Activated T-helper 2 cell treated with anti-CD3 and anti-CD28 coated beads, Interferon-gamma antibody, Interleukin-2, Interleukin-4, amounts not matched to agents 10 μg/mL and 5 μg/mL and 100 μg/mL, durations not matched to agents 14 hours and 24 hours and 36 hours (primary cell): ENCODE results near the gene TMEM156. TPM values are rescaled to one million over a fixed set of nuclear protein-coding genes. Genes with fewer than 3 reads are reported as not detected.

Experiments used
- DNase-seq: peaks from one replicate; pipeline ENCODE4 v3.0.0; 2021; ENCODE audit warnings: low spot score
- H3K27ac Mint-ChIP-seq: one replicate; pipeline ENCODE4 v1.8.0; 2021; ENCODE audit warnings: mixed read lengths
- H3K27me3 Mint-ChIP-seq: one replicate; pipeline ENCODE4 v1.8.0; 2021; ENCODE audit warnings: low read depth, mixed read lengths
- H3K36me3 Mint-ChIP-seq: one replicate; pipeline ENCODE4 v1.8.0; 2021; ENCODE audit warnings: low read depth, mixed read lengths
- H3K4me1 Mint-ChIP-seq: one replicate; pipeline ENCODE4 v1.8.0; 2021; ENCODE audit warnings: low read depth, mixed read lengths
- H3K4me3 Mint-ChIP-seq: one replicate; pipeline ENCODE4 v1.8.0; 2021; ENCODE audit warnings: low read depth, mild to moderate bottlenecking, moderate library complexity, mixed read lengths
- H3K9me3 Mint-ChIP-seq: one replicate; pipeline ENCODE4 v1.8.0; 2021; ENCODE audit warnings: mixed read lengths
- intact Hi-C: fragments of 100-400 bp; cut with micrococcal nuclease; formaldehyde crosslinking; loops from one replicate; pipeline ENCODE4 v1.15.1; 2023
- total RNA-seq: library from RNA; stranded (reverse); gene quantifications from 2 replicates; pipeline ENCODE4 v1.2.3, GENCODE V29; 2022

TMEM156 gene, protein sequence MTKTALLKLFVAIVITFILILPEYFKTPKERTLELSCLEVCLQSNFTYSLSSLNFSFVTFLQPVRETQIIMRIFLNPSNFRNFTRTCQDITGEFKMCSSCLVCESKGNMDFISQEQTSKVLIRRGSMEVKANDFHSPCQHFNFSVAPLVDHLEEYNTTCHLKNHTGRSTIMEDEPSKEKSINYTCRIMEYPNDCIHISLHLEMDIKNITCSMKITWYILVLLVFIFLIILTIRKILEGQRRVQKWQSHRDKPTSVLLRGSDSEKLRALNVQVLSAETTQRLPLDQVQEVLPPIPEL
- total RNA-seq = 17.6 and 17.8 TPM in 2 replicates

DNA sequence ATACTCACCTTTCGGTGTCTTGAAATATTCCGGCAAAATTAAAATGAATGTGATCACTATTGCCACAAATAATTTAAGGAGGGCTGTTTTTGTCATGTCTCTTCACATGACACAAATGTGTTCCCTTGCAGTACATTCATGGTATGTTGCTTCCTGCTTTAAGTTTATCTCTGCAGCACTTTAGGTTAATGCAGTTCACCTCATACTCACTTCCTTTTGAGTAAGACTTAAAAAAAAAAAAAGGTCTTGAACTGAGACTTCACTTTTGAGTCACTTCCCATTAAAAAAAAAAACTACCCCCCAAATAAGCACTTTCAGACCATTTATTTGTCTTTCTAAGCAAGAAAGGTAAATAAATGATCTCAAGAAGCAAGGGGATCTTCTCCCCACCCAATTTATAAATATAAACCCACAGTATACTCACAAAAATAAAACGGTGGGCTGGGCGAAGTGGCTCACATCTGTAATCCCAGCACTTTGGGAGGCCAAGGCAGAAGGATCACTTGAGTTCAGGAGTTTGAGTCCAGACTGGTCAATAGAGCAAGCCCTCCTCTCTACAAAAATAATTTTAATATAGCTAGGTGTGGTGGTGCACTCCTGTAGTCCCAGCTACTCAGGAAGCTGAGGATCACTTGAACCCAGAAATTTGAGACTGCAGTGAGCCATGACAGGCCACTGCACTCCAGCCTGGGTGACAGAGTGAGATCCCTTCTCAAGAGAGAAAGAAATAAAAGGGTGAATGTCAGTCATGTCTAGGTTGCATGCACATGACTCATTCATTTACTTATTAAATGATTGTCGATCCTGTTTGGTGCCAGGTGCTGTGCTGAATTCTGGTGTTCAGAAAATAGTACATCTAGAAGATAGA, at the start of gene TMEM156:
TSS of gene TMEM156 (minus strand) at position 192 of the 868 bp plus-strand sequence. CDS start at position 96, 96 bp downstream.
- H3K36me3 Mint-ChIP-seq = no peaks in the 10 kb centered on the region
- peak within 1 kb of the TSS; percentile 86 for H3K4me3 Mint-ChIP-seq
- peak within 1 kb of the TSS; percentile 80 for H3K27ac Mint-ChIP-seq
- peaks cover 45% of the 10 kb centered on the region for H3K4me1 Mint-ChIP-seq
- no peaks in the 10 kb centered on the region for H3K27me3 Mint-ChIP-seq
- H3K9me3 Mint-ChIP-seq = no peaks in the 10 kb centered on the region
- intact Hi-C loops = loop anchor here (1.0 to 10.0 kb wide), 7 partner anchors 12 to 898 kb away; no protein-coding TSS in a partner anchor
- DNase-seq = no peak

DNA sequence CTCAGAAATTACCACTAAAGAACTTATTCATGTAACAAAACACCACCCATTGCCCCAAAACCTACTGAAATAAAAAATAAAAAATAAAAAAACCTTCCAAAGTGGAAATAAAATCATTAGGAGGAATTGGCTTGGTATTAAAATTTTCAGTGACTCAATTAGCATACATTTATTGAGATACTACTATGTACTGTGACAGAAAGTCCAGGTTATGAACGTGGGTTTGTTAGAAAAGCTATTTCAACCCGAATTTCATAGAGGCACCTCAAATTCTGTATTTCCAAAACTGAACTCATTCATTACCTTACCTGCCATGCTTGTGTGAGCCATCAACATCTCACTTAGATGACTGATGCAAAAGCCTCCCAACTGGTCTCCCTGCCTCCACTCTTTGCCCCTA, 46.6 kb upstream of the TMEM156 start:
- Mint-ChIP-seq H3K4me1 (no peaks in the 10 kb centered on the region), H3K27ac (no peak overlapping the region), H3K9me3 (no peaks in the 10 kb centered on the region), H3K27me3 (no peaks in the 10 kb centered on the region), H3K4me3 (no peak overlapping the region), H3K36me3 (peaks cover 66% of the 10 kb centered on the region)
- intact Hi-C loops = no loop called here
- no peak for DNase-seq

DNA sequence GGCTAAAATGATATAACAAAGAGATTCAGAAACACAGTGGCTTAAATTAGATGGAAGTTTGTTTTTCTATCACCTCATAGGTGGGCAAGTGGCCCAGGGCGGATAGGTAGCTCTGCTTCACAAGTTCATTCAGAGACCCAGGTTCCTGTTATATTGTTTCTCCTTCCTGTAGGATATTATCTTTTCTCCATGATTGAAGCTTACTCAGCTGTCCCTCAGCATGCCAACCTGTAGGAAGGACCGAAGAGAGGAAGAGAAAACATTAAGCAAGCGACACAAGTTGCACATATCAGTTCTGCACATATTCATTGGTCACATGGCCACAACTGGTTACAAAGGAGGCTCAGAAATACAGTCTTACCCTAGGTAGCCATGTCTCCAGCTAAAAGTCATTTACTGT, 36.7 kb upstream of the TMEM156 start:
- intact Hi-C loops = no loop called here
- Mint-ChIP-seq H3K4me3 (no peak overlapping the region), H3K4me1 (peaks cover 19% of the 10 kb centered on the region), H3K27me3 (no peaks in the 10 kb centered on the region), H3K27ac (no peak overlapping the region), H3K9me3 (no peaks in the 10 kb centered on the region), H3K36me3 (peaks cover 14% of the 10 kb centered on the region)
- no peak for DNase-seq

DNA sequence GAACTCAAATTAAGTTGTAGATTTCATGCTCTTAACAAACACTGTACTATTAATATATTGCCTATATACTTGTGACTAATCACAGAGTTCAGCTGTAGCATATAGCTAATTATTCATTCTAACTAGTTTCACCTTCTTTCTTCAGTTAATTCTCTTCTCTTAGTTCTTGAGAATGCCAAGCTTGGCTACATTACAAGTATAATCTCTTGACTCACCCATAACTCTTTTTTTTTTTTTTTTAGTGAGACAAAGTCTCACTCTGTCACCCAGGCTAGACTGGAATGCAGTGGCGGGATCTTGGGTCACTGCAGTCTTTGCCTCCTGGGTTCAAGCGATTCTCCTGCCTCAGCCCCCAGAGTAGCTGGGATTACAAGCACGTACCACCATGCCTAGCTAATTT, 35.2 kb upstream of the TMEM156 start:
- Mint-ChIP-seq H3K9me3 (no peaks in the 10 kb centered on the region), H3K27me3 (no peaks in the 10 kb centered on the region), H3K27ac (no peak overlapping the region), H3K4me1 (peaks cover 23% of the 10 kb centered on the region), H3K36me3 (peaks cover 14% of the 10 kb centered on the region), H3K4me3 (no peak overlapping the region)
- no peak for DNase-seq
- intact Hi-C loops = no loop called here

DNA sequence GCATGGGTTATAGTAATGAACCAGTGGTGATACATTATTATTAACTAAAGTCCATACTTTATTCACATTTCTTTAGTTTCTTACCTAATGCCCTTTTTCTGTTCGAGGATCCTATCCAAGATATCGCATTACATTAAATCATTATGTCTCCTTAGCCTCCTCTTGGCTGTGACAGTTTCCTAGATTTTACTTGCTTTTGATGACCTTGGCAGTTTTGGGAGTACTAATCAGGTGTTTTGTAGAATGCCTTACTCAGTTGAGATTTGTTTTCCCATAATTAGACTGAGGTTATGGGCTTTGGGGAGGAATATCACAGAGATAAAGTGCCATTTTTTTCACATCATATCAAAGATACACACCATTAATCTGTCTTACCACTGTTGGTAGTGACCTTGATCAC, 34.8 kb upstream of the TMEM156 start:
- no peak for DNase-seq
- no peak overlapping the region for H3K4me3 Mint-ChIP-seq
- H3K27me3 Mint-ChIP-seq = no peaks in the 10 kb centered on the region
- intact Hi-C loops = no loop called here
- no peak overlapping the region for H3K27ac Mint-ChIP-seq
- H3K36me3 Mint-ChIP-seq = peaks cover 14% of the 10 kb centered on the region
- no peaks in the 10 kb centered on the region for H3K9me3 Mint-ChIP-seq
- peaks cover 25% of the 10 kb centered on the region for H3K4me1 Mint-ChIP-seq

DNA sequence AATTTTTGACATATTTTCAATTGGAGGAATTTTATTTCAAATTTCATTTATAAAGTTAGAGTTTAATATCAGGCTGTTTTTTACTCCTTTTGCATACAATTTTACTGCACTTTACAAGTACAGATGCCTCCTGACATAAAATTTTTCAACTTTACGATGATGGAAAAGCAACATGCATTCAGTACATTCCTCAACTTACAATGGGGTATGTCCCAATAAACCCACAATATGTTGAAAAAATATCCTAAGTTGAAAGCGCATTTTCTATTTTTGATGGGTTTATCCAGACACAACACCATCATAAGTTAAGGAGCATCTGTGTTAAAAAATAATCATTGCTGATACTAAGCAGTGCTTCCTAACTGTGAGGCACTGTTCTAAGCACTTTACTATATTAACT, 34.2 kb upstream of the TMEM156 start:
- H3K4me3 Mint-ChIP-seq = no peak overlapping the region
- H3K36me3 Mint-ChIP-seq = peaks cover 14% of the 10 kb centered on the region
- H3K4me1 Mint-ChIP-seq = peaks cover 29% of the 10 kb centered on the region
- H3K9me3 Mint-ChIP-seq = no peaks in the 10 kb centered on the region
- DNase-seq = no peak
- no peak overlapping the region for H3K27ac Mint-ChIP-seq
- H3K27me3 Mint-ChIP-seq = no peaks in the 10 kb centered on the region
- intact Hi-C loops = no loop called here

DNA sequence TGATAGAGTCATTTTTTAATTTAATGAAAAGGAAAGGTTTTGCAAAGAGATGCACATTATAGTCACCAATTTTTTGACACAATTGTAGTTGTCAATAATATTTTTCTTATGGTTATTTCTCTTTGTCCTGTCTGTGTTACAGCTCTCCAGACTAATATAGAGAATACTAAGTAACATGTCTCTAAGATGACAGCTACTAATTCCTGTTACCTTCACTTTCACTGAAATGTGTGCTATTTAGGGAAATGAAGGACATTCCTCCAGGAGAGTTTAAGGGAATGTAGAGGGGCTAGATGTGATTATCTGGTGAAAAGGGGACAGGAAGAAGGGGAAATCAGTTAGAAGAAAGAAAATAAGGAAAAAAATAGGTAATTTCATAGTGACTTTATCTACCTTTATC, 31.2 kb upstream of the TMEM156 start:
- peaks cover 7% of the 10 kb centered on the region for H3K36me3 Mint-ChIP-seq
- H3K27ac Mint-ChIP-seq = no peak overlapping the region
- H3K27me3 Mint-ChIP-seq = no peaks in the 10 kb centered on the region
- intact Hi-C loops = no loop called here
- DNase-seq = no peak
- H3K4me1 Mint-ChIP-seq = peaks cover 29% of the 10 kb centered on the region
- no peaks in the 10 kb centered on the region for H3K9me3 Mint-ChIP-seq
- H3K4me3 Mint-ChIP-seq = no peak overlapping the region

DNA sequence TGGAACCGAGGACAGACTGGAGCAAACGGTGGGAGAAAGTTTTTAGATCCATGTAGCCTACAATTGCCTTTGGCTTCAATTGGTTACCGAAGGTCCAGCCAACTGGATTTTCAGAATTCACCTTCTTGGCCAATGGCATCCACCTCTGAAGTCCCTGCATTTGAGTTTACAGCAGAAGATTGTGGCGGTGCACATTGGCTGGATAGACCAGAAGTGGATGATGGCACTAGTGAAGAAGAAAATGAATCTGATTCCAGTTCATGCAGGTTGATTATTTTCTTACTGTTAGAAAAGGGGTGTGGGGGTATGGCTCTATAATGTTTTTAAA, 30.5 kb upstream of the TMEM156 start:
- H3K27me3 Mint-ChIP-seq = no peaks in the 10 kb centered on the region
- no peak overlapping the region for H3K27ac Mint-ChIP-seq
- intact Hi-C loops = no loop called here
- peaks cover 3% of the 10 kb centered on the region for H3K36me3 Mint-ChIP-seq
- H3K9me3 Mint-ChIP-seq = no peaks in the 10 kb centered on the region
- DNase-seq = no peak
- no peak overlapping the region for H3K4me3 Mint-ChIP-seq
- peaks cover 23% of the 10 kb centered on the region for H3K4me1 Mint-ChIP-seq

DNA sequence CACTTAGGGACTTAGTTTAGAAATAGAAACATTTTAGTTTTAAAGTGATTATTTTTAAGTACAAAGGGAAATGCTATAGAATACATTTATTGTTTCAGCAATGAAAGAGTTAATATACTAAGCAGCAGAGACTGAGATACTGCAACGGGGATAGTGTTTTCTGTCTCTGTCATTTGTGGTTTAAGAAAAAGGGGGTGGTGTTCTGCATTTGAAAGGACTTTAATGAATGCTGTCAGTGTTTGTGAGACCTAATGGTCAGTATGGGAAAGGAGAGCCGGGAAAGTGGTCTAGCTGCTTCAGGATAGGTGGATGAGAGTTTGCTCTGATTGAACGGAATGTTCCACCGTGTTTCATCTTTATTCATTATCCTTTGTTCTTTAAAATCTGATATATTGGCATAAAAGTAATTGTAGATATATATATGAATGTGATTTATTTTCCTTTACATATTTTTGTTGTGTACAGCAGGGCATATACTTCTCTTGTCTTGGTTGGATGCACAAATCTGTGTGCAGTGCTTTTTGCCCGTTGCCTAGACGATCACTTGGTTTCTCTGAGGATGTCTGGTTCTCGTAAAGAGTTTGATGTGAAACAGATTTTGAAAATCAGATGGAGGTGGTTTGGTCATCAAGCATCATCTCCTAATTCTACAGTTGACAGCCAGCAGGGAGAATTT, 30.0 kb upstream of the TMEM156 start, which contains the start of gene KLHL5:
TSS of gene KLHL5 (plus strand) at position 139 of the 676 bp plus-strand sequence. CDS start at position 560, 421 bp downstream.
- no peak within 1 kb of the TSS for H3K27ac Mint-ChIP-seq
- peaks cover 3% of the 10 kb centered on the region for H3K36me3 Mint-ChIP-seq
- H3K4me3 Mint-ChIP-seq = no peak within 1 kb of the TSS
- peaks cover 20% of the 10 kb centered on the region for H3K4me1 Mint-ChIP-seq
- no peaks in the 10 kb centered on the region for H3K27me3 Mint-ChIP-seq
- DNase-seq = no peak
- H3K9me3 Mint-ChIP-seq = no peaks in the 10 kb centered on the region
- intact Hi-C loops = no loop called here

DNA sequence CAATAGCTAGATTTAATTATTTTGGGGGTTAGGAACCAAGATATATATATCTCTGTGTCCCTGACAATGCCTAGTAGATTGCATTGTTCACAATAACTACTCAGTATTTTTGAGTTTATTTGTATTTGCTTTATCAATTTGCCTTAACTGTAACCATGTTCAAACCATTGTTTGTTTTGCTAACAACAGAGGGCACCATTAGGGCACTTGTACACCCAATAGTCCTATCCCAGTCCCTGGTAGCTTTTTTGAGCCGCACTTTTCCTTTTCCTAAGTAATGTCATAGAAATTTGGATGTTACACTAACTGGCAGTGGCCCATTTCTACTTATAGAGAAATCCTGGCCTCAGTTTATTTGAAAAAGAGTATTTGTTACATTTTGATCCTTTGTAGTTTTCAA, 29.2 kb upstream of the TMEM156 start:
- H3K4me1 Mint-ChIP-seq = peaks cover 21% of the 10 kb centered on the region
- H3K27me3 Mint-ChIP-seq = no peaks in the 10 kb centered on the region
- peaks cover 3% of the 10 kb centered on the region for H3K36me3 Mint-ChIP-seq
- H3K4me3 Mint-ChIP-seq = no peak overlapping the region
- DNase-seq = no peak
- no peak overlapping the region for H3K27ac Mint-ChIP-seq
- no peaks in the 10 kb centered on the region for H3K9me3 Mint-ChIP-seq
- intact Hi-C loops = no loop called here

DNA sequence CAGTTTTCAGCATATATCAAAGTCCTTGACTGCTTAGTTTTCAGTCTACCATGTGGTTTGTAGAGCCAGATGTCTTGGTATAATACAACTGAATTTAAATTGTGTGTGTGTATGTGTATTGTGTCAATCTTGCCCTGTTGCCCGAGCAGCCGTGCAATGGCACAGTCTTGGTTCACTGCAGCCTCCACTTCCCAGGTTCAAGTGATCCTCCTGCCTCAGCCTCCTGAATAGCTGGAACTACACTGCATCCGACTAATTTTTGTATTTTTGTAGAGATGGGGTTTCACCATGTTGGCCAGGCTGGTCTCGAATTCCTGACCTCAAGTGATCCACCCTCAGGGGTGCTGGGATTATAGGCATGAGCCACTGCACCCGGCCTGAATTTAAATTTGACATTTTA, 23.8 kb upstream of the TMEM156 start:
- Mint-ChIP-seq H3K4me3 (no peak overlapping the region), H3K36me3 (no peaks in the 10 kb centered on the region), H3K27ac (no peak overlapping the region), H3K27me3 (no peaks in the 10 kb centered on the region), H3K4me1 (peaks cover 21% of the 10 kb centered on the region), H3K9me3 (no peaks in the 10 kb centered on the region)
- DNase-seq = no peak
- intact Hi-C loops = no loop called here

DNA sequence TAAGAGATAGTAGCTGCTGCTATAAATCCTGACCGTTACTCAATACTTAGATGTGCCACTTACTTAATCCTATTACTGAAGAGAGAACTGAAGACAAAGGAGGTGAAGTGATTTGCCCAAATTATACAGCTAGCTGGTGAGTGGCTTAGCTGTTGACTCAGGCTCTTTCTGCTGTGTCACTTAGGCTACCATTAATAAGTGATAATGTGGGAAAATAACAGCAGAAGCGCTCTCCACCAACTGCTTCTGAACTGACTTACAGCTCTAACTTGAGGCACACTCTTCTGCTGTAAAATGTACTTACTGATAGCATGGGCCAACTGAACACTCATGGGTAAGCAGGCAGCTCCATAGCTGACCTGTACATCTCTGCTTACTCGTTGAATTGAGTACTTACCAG, 22.3 kb upstream of the TMEM156 start:
- Mint-ChIP-seq H3K9me3 (no peaks in the 10 kb centered on the region), H3K27me3 (no peaks in the 10 kb centered on the region), H3K4me1 (peaks cover 19% of the 10 kb centered on the region), H3K4me3 (no peak overlapping the region), H3K36me3 (no peaks in the 10 kb centered on the region), H3K27ac (no peak overlapping the region)
- no peak for DNase-seq
- intact Hi-C loops = no loop called here

DNA sequence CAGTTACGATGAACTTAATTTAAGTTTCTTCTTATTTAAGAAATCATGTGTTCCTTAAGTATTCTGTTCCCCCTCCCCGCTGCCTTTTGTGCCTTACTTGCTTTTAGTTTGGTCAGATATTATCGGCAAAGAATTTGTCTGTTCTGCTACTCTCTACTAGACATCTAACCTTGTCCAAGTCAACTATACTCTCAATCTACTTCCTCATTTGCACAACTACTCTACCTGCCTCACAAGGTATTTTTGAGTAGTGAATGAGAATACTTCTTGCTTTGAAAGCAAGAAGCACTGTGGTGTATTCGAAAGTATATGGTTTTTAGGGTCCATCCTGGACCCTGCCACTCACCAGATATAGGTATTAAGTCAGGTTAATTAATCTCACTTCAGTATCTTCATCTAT, 21.8 kb upstream of the TMEM156 start:
- H3K4me3 Mint-ChIP-seq = no peak overlapping the region
- H3K27ac Mint-ChIP-seq = no peak overlapping the region
- H3K9me3 Mint-ChIP-seq = no peaks in the 10 kb centered on the region
- no peaks in the 10 kb centered on the region for H3K27me3 Mint-ChIP-seq
- H3K36me3 Mint-ChIP-seq = no peaks in the 10 kb centered on the region
- DNase-seq = no peak
- intact Hi-C loops = no loop called here
- peaks cover 19% of the 10 kb centered on the region for H3K4me1 Mint-ChIP-seq
